Erythroblast (primary cell): ENCODE measurements around the gene KIAA0825.

Source experiments
- DNase-seq, 2 experiments: peaks; one replicate each; lab custom pipeline; 2025; lab: John Stamatoyannopoulos, UW
- GATA1 ChIP-seq: IDR thresholded peaks from 2 replicates; pipeline ENCODE4 v1.6.1; 2011; ENCODE audit warnings: low read depth, mild to moderate bottlenecking, control low read depth, low read length, moderate library complexity
- POLR2A ChIP-seq: IDR thresholded peaks from 2 replicates; pipeline ENCODE4 v1.6.1; 2011; ENCODE audit warnings: mild to moderate bottlenecking, low read length

KIAA0825 gene

DNA sequence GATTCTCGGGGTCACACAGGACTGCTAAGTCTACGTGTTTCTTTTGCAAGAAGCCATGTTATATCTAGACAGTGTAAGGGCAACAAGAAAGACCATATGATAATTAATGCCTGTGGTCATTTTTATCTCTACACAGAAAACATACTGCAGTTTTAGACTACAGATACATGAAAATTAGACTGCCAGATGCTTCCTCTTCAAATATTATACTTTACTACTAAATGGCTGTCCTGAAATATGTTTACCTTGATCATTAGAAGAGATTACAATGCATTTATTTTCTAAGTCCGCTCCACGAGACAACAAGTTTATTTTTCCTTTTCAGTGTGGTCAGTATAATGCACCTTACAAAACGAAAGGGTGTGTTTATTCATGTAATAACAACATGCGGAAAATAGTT is 147.6 kb downstream of the KIAA0825 start:
- no peak for DNase-seq
- TF ChIP-seq POLR2A = no peak
- TF ChIP-seq GATA1 = no peak

- no peak for TF ChIP-seq POLR2A
- no peak for TF ChIP-seq GATA1
- no peak for DNase-seq
Observed at GRCh38 chr5:94469894-94470329, 148.5 kb downstream of the KIAA0825 start.

DNA sequence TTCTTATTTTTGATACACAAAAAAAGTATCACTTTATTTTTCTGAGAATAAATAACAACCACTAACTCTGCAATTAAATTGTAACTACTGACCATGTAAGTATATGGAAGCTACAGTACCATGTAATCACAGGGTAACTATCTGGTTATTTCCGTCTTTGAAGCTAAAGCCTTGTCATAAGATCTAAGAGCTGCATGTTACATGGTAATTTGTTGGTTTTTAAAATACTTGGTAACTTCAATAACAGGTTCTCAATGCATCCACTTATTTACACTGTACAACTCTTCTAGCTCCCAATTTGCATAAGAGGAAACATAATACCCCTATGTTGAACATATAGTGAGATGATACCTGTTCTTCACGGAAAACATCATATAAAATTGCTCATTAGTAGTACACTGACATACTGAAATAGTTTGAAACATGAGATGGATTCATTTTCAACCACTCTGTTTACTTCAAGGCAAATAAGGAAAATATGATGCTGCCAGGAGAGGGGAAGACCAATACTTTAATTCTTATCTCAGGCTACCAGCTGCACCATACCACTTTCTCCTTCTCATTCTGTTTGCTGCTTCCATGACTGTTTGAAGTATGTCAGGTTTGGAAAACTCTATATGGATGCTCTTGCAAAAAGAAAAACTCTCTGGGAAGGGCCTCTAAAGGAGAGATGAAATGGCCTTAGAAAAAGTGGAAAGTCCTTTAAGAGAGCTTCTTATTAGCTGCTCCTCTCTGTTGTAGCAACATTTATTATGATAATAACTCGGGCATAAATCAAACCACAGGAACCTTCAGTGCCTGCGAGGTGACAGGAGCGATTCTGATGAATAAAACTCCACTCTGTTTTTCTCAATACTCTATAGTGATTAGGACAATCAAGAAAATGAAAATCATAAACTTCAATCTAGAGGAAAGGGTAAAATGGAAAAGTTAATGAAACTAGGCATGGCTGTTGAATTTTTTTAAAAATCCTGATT is 150.2 kb downstream of the KIAA0825 start:
- TF ChIP-seq GATA1 (no peak), POLR2A (no peak)
- DNase-seq = no peak

DNA sequence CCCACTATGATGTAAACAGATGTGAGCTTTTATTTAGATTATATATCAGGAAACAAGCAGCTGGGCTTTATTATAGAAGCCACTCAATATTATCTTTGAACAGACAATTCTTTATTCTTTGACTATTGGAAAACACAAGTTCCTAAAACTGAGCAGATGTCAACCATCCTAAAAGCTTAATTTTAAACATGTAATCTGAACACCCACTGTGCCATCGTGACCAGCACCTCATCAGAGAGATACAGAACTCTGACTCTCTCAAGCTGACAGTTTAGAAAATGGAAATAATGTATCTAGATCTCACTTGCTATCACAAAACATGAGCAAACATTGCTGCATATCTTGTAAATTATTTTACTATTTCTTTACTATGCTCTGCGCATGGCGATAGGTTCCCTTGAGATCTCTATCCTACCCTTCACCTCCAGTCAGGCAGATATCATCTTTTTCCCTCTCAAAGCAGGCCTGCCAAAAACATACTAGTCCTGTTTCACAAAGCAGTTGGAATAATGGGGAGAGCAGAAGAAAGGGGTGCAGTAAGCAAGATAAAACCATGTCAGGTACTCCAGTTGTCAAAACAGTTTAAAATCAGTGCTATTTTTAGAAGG is 151.0 kb downstream of the KIAA0825 start:
- no peak for DNase-seq
- no peak for TF ChIP-seq POLR2A
- TF ChIP-seq GATA1 = no peak

DNA sequence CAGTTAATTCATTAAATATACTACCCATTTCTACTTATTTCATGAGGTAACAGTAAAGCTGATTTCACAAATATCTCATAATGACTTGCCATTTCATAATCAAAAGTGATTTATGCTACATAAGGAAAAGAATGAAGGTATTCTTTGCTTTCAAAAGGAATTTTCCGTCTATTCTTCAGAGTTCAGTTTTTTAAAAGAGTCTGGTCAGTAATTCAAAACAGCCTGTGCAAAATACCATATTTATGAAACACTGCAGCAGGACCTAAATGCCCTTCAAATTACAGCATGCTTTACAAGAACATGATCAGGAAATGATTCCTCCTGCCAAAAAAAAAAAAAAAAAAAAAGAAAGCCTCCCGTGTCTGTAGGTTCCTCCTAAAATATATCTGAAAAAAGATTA is 154.7 kb downstream of the KIAA0825 start:
- no peak for TF ChIP-seq GATA1
- no peak for TF ChIP-seq POLR2A
- DNase-seq = no peak

GRCh38 chr5:94461131-94461530 is 157.3 kb downstream of the KIAA0825 start:
- no peak for DNase-seq
- TF ChIP-seq POLR2A = no peak
- no peak for TF ChIP-seq GATA1

GRCh38 chr5:94459915-94460314 is 158.5 kb downstream of the KIAA0825 start:
- TF ChIP-seq POLR2A (no peak), GATA1 (no peak)
- no peak for DNase-seq

GRCh38 chr5:94457788-94458187 is 160.6 kb downstream of the KIAA0825 start:
- TF ChIP-seq GATA1 (no peak), POLR2A (no peak)
- no peak for DNase-seq

DNA sequence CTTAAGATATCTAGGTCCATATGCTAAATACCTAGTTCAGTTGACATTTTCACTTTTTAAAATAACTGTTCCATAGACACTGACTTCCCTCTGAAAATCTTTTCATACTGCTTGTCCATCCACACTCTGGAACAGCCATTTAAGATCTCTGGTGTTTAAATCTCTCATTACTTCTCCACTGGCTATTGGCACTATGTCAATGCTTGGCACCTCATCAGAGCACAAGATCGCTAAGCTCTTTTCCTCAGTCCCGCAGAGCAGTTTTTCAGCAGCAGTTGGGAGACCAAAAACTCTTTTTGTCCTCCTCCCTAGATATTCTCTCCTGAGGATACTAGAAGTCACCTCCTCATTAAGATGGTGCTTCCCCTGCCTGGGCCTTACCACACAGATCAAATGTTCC is 172.7 kb downstream of the KIAA0825 start:
- DNase-seq = no peak
- no peak for TF ChIP-seq GATA1
- no peak for TF ChIP-seq POLR2A

- TF ChIP-seq POLR2A = no peak
- TF ChIP-seq GATA1 = no peak
- no peak for DNase-seq
Observed at GRCh38 chr5:94442991-94443390, 175.4 kb downstream of the KIAA0825 start.

DNA sequence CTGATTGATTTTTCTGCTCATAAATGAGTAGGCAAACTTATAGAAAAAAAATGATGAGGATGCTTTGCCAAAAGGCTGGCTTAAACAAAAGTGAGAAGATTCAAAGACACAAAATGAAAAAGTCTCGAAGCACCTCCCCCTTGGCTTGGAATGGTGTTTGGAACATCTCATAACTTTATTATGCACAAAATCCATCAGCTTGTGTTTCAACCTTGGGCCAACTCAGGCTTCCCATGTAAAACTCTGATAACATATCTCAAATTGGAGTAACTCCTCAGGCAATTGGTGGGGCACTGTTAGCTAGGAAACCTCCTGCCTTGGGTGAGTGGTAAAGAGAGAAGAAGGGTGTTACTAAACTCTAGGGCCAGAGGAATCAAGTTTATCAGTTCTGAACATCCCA is 176.3 kb downstream of the KIAA0825 start:
- no peak for DNase-seq
- TF ChIP-seq POLR2A = no peak
- no peak for TF ChIP-seq GATA1

GRCh38 chr5:94440015-94440414 is 178.4 kb downstream of the KIAA0825 start:
- DNase-seq = no peak
- TF ChIP-seq GATA1 (no peak), POLR2A (no peak)

- DNase-seq = no peak
- TF ChIP-seq GATA1 = no peak
- TF ChIP-seq POLR2A = no peak
Observed at GRCh38 chr5:94433397-94434163, 184.8 kb downstream of the KIAA0825 start.
